Measurements from ENCODE around the gene RASAL3.

DNA sequence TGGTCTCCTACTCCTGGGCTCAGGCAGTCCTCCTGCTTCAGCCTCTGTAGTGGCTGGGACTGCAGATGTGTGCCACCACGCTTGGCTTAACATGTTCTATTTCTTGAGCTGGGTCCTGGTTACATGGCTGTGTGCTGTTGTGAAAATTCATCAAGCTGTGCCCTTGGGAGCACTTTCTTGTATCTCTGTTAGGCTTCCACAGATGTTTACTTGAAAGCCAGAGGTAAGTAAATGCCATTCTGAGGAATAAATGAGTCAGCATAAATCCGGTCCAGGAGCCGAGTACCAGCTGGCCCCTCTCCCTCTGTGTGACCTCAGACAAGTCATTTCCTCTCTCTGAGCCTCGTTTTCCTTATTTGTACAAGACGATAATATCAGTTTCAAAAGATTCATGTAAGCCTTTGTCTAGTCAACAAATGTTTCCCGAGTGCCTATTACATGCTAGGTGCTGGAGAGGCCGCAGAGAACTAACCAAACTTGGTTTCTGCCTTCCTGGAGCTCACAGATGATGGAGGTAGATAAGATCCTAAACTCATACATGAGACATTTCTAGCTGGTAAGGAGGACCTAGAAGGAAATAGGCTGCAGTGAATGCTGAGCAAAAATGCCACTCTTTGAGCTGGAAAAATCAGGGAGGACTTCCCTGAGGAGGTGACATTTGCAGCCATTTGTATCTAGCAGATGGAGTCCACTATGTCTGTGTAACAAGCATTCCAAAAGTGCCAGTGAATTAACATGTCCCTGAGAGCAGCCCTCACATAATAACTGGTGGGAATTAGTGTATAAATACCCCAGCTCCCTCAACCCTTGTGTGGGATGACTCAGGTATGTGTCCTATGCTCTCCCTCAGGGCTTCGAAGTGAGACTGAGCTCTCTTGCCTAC lies 2.7 kb upstream of the RASAL3 start:
- TF ChIP-seq, protein P1, sequence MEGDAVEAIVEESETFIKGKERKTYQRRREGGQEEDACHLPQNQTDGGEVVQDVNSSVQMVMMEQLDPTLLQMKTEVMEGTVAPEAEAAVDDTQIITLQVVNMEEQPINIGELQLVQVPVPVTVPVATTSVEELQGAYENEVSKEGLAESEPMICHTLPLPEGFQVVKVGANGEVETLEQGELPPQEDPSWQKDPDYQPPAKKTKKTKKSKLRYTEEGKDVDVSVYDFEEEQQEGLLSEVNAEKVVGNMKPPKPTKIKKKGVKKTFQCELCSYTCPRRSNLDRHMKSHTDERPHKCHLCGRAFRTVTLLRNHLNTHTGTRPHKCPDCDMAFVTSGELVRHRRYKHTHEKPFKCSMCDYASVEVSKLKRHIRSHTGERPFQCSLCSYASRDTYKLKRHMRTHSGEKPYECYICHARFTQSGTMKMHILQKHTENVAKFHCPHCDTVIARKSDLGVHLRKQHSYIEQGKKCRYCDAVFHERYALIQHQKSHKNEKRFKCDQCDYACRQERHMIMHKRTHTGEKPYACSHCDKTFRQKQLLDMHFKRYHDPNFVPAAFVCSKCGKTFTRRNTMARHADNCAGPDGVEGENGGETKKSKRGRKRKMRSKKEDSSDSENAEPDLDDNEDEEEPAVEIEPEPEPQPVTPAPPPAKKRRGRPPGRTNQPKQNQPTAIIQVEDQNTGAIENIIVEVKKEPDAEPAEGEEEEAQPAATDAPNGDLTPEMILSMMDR (IDR thresholded peaks at IDR 0.05), result no peak
- TF ChIP-seq POLR2A (IDR thresholded peaks at IDR 0.05), result no peak
